ENCODE data around the gene PIK3R6. TPM values are rescaled to one million over a fixed set of nuclear protein-coding genes. Genes with fewer than 3 reads are reported as not detected.

Gene PIK3R6
- total RNA-seq, 1 experiment from 2014 or later: not detected

DNA sequence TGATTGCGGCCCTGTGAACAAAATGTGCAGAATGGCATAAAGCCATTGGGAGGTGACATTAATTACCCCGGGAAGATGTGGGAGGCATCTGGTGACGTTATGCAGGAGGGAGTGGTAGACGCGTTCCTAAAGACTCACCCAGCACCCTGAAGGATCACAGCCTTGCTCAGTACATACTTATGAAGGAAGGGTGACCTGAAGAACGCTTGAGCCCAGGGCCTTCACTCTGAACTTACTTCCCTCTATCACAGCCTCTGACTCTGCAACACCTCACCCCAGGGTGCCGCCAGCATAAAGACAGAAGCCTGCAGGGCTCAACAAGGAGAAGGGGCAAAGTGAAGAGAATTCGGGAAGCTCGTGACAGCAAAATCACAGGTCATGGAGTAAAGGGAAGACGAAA, 77.7 kb downstream of the PIK3R6 start:
- ChIA-PET POLR2A (no interaction called here), CTCF (no interaction called here)
- no peak for DNase-seq
- TF ChIP-seq, protein P1, sequence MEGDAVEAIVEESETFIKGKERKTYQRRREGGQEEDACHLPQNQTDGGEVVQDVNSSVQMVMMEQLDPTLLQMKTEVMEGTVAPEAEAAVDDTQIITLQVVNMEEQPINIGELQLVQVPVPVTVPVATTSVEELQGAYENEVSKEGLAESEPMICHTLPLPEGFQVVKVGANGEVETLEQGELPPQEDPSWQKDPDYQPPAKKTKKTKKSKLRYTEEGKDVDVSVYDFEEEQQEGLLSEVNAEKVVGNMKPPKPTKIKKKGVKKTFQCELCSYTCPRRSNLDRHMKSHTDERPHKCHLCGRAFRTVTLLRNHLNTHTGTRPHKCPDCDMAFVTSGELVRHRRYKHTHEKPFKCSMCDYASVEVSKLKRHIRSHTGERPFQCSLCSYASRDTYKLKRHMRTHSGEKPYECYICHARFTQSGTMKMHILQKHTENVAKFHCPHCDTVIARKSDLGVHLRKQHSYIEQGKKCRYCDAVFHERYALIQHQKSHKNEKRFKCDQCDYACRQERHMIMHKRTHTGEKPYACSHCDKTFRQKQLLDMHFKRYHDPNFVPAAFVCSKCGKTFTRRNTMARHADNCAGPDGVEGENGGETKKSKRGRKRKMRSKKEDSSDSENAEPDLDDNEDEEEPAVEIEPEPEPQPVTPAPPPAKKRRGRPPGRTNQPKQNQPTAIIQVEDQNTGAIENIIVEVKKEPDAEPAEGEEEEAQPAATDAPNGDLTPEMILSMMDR (IDR thresholded peaks at IDR 0.05; ENCODE audit: insufficient read depth in 1 of 2, low read depth in 1 of 2, low read length in 1 of 2, severe bottlenecking in 1 of 2, unreplicated experiment in 1 of 2): no peak
- Mint-ChIP-seq H3K4me1 (ENCODE audit: low read depth, unreplicated experiment) (peaks cover 23% of the 10 kb centered on the region), H3K36me3 (ENCODE audit: insufficient read depth, unreplicated experiment) (no peaks in the 10 kb centered on the region), H3K27me3 (ENCODE audit: insufficient read depth, unreplicated experiment) (peaks cover 8% of the 10 kb centered on the region), H3K4me3 (ENCODE audit: unreplicated experiment) (no peak overlapping the region), H3K27ac (ENCODE audit: unreplicated experiment) (no peak overlapping the region), H3K9me3 (ENCODE audit: unreplicated experiment) (no peaks in the 10 kb centered on the region)
- peaks cover 7% of the 10 kb centered on the region; the same call in 1 of the 2 replicates for H3K4me1 ChIP-seq
- no peaks in the 10 kb centered on the region for H3K36me3 ChIP-seq (ENCODE audit: control insufficient read depth, insufficient read depth, low read length)
- no peak overlapping the region for H3K4me3 ChIP-seq (ENCODE audit: low read depth, low read length)
- BruUV-seq (replicated peaks): no TSS peak
- no peaks in the 10 kb centered on the region for H3K27me3 ChIP-seq (replicated peaks; ENCODE audit: control insufficient read depth, insufficient read depth, low read length)
- no peaks in the 10 kb centered on the region for H3K9me3 ChIP-seq
- intact Hi-C loops (cut with micrococcal nuclease; ENCODE audit: unreplicated experiment): no loop called here

DNA sequence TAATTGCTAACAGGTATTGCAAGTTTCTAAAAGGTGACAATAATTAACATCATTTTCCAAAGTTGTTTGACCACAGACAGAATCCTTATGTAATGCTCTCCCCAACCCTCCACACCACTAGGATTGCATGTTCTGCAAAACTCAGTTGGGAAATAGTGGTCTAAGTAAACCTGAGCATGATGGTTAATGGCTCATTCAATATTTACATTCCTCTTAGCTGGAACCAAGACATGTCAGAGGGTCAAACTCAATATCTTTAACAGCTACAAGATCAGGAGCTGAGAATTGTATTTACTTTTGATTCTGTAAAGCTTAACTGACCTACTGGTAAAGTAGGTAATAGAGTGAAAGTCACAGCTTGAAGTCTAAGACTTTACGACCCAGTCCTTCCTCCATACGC, 78.5 kb downstream of the PIK3R6 start:
- no peaks in the 10 kb centered on the region for H3K36me3 ChIP-seq (ENCODE audit: control insufficient read depth, insufficient read depth, low read length)
- no peaks in the 10 kb centered on the region for H3K27me3 ChIP-seq (replicated peaks; ENCODE audit: control insufficient read depth, insufficient read depth, low read length)
- H3K4me1 Mint-ChIP-seq (ENCODE audit: low read depth, unreplicated experiment): peaks cover 23% of the 10 kb centered on the region
- no peak overlapping the region for H3K27ac Mint-ChIP-seq (ENCODE audit: unreplicated experiment)
- ChIA-PET POLR2A (no interaction called here), CTCF (no interaction called here)
- TF ChIP-seq, protein P1 (IDR thresholded peaks at IDR 0.05; ENCODE audit: insufficient read depth in 1 of 2, low read depth in 1 of 2, low read length in 1 of 2, severe bottlenecking in 1 of 2, unreplicated experiment in 1 of 2): no peak
- H3K4me3 ChIP-seq (ENCODE audit: low read depth, low read length): no peak overlapping the region
- BruUV-seq (replicated peaks): no TSS peak
- no peaks in the 10 kb centered on the region for H3K36me3 Mint-ChIP-seq (ENCODE audit: insufficient read depth, unreplicated experiment)
- H3K27me3 Mint-ChIP-seq (ENCODE audit: insufficient read depth, unreplicated experiment): peaks cover 8% of the 10 kb centered on the region
- DNase-seq: peak in 1 of 2 experiments; percentile 39
- no peaks in the 10 kb centered on the region for H3K9me3 ChIP-seq
- intact Hi-C loops (cut with micrococcal nuclease; ENCODE audit: unreplicated experiment): no loop called here
- no peak overlapping the region for H3K4me3 Mint-ChIP-seq (ENCODE audit: unreplicated experiment)
- peaks cover 7% of the 10 kb centered on the region; the same call in 1 of the 2 replicates for H3K4me1 ChIP-seq
- H3K9me3 Mint-ChIP-seq (ENCODE audit: unreplicated experiment): no peaks in the 10 kb centered on the region

DNA sequence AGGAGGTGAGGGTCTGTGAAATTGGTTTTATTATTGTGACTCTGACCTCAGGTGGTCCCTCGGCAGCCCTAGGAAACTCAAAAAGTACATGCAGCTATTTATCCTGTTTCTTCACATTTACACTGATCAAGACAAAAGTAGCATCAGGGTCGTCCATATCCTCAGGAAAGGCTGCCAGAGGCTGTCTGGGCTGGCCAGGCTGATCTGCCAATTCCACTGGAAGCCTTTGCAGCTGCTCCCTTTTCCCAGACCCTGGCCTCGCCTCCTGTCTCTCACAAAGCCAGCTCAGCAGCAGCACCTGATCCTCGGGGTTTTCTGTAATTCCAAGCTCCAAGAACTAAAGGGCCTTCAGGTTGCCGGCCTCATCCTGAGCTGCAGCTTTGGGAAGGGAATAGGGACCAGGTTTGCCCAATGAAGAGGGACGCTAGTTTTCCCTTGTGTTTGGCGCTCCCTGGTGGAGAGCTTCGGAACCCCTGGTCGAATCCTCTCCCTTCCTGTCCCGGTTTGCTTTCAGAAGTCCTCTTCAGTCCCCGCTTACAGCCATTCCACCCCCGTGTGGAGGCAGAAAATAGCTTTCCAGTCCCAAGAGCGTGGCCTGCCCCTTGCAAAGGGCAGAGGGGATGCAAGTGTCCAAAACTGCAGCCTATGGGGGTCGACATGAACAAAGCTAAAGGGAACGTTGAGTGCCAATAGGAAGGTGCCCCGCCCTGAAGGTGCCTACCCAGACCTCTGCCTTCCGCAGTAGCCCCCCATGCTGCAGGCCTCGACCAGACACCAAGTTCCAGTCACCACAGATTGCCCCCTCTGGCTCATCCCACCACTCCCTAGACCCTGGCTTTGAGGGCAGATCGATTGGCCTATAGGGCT, 81.7 kb downstream of the PIK3R6 start:
- POLR2A ChIA-PET: interaction anchor here (0.6 kb wide), 1 partner anchor 23 kb away, joined by 6 read pairs; no protein-coding TSS in a partner anchor
- Histone ChIP-seq H3K9me3 (no peaks in the 10 kb centered on the region), H3K27me3 (replicated peaks; ENCODE audit: control insufficient read depth, insufficient read depth, low read length) (no peaks in the 10 kb centered on the region), H3K4me1 (peaks cover 7% of the 10 kb centered on the region; the same call in 1 of the 2 replicates), H3K36me3 (ENCODE audit: control insufficient read depth, insufficient read depth, low read length) (no peaks in the 10 kb centered on the region), H3K4me3 (ENCODE audit: low read depth, low read length) (no peak overlapping the region)
- intact Hi-C loops (cut with micrococcal nuclease; ENCODE audit: unreplicated experiment): loop anchor here (1.0 kb wide), 1 partner anchor 31 kb away; no protein-coding TSS in a partner anchor
- DNase-seq: peak; percentile 61 to 75
- BruUV-seq (replicated peaks): no TSS peak
- Mint-ChIP-seq H3K4me1 (ENCODE audit: low read depth, unreplicated experiment) (peaks cover 16% of the 10 kb centered on the region), H3K4me3 (ENCODE audit: unreplicated experiment) (no peak overlapping the region), H3K27me3 (ENCODE audit: insufficient read depth, unreplicated experiment) (peaks cover 5% of the 10 kb centered on the region), H3K9me3 (ENCODE audit: unreplicated experiment) (no peaks in the 10 kb centered on the region), H3K36me3 (ENCODE audit: insufficient read depth, unreplicated experiment) (no peaks in the 10 kb centered on the region), H3K27ac (ENCODE audit: unreplicated experiment) (no peak overlapping the region)
- TF ChIP-seq, protein P1 (IDR thresholded peaks at IDR 0.05; ENCODE audit: insufficient read depth in 1 of 2, low read depth in 1 of 2, low read length in 1 of 2, severe bottlenecking in 1 of 2, unreplicated experiment in 1 of 2): peak; percentile 59 to 63
- CTCF ChIA-PET: interaction anchor here (0.6 to 1.7 kb wide), 5 partner anchors 35 to 722 kb away, joined by 3 to 9 read pairs (median 4); no protein-coding TSS in a partner anchor
